HL-60 (cell line): ENCODE results near the gene MYL6B.

Experiments
- CTCF ChIP-seq: IDR thresholded peaks from one replicate; pipeline ENCODE4 v1.5.1; 2011; ENCODE audit warnings: low read length, control low read depth, inconsistent platforms; ENCODE audit not compliant: insufficient read depth
- GABPA ChIP-seq: IDR thresholded peaks from 2 replicates; pipeline ENCODE4 v1.6.1; 2012; ENCODE audit warnings: low read depth
- POLR2AphosphoS5 ChIP-seq: IDR thresholded peaks from 2 replicates; pipeline ENCODE4 v1.6.1; 2012; ENCODE audit warnings: low read depth
- REST ChIP-seq: IDR thresholded peaks from 2 replicates; pipeline ENCODE4 v1.6.1; 2012; ENCODE audit warnings: low read depth; ENCODE audit not compliant: insufficient replicate concordance
- SPI1 ChIP-seq: IDR thresholded peaks from 2 replicates; pipeline ENCODE4 v1.6.1; 2012; ENCODE audit warnings: low read depth, mild to moderate bottlenecking, borderline replicate concordance

GRCh38 chr12:56197921-56198635, 45.7 kb downstream of the MYL6B start:
- TF ChIP-seq CTCF (no peak), REST (no peak), POLR2AphosphoS5 (no peak), SPI1 (no peak), GABPA (no peak)
